Keratinocyte (primary cell): Measurements from ENCODE around the gene ADAMTS16.

ENCODE experiments used
- CTCF ChIP-seq, 3 experiments: IDR thresholded peaks in 1 of 3; conservative IDR thresholded peaks in 1 of 3; optimal IDR thresholded peaks in 1 of 3; 2 replicates in 2 of 3; 3 replicates in 1 of 3; pipeline versions ENCODE3 to v1.5.1; 2011; ENCODE audit warnings: low read length in 3 of 3, mild to moderate bottlenecking in 3 of 3, moderate library complexity in 2 of 3, control low read depth in 1 of 3, inconsistent platforms in 1 of 3; ENCODE audit not compliant: insufficient read depth in 2 of 3; ENCODE audit errors: extremely low read depth in 1 of 3
- EZH2 ChIP-seq: IDR thresholded peaks from one replicate; pipeline ENCODE4 v1.6.1; 2012; ENCODE audit warnings: inconsistent platforms, mild to moderate bottlenecking, low read length, moderate library complexity

DNA sequence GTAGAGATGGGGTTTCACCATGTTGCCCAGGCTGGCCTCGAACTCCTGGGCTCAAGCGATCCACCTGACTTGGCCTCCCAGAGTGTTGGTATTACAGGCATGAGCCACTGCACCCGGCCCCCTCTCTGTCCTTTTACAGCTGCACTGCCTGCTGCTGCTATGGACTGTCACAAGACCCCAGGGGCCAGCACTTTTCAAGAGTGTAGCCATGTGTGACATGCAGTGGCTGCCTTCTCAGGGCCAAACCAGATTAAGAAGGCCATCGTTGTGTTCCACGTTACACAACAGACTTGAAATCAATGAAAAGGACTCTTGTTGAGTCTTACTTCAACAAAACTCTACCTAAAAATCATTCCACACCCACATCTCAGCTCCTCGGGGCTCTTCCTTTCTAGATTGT, 203.4 kb downstream of the ADAMTS16 start:
- no peak for TF ChIP-seq CTCF (optimal IDR thresholded peaks at IDR 0.05 in 1 of 3, IDR thresholded peaks at IDR 0.05 in 1 of 3, conservative IDR thresholded peaks at IDR 0.05 in 1 of 3; ENCODE audit: extremely low read depth in 1 of 3, insufficient read depth in 2 of 3, low read length in 3 of 3)
- TF ChIP-seq EZH2 = no peak
